Activated CD4-positive, alpha-beta memory T cell treated with anti-CD3 and anti-CD28 coated beads for 36 hours (primary cell): Measurements from ENCODE around the gene SEPTIN2. TPM values are rescaled to one million over a fixed set of nuclear protein-coding genes. Genes with fewer than 3 reads are reported as not detected.
"Not testable (repeated sequence)": the region's sequence is repeated elsewhere in the genome, so short reads cannot be mapped to it uniquely, and the experiment has no call there.

ENCODE experiments used
- CTCF ChIA-PET: fragments of 350-600 bp; sonication (Branson Sonifier 250); formaldehyde crosslinking; loops from one replicate; lab custom pipeline; 2021; ENCODE audit warnings: antibody characterized with exemption, inconsistent platforms; lab: Charles Lee
- POLR2A ChIA-PET: fragments of 350-600 bp; sonication (Branson Sonifier 250); formaldehyde crosslinking; loops from one replicate; lab custom pipeline; 2021; ENCODE audit warnings: antibody characterized with exemption; lab: Charles Lee
- DNase-seq: peaks from one replicate; pipeline ENCODE4 v3.0.0-alpha.2; 2020
- H3K27ac Mint-ChIP-seq: one replicate; pipeline ENCODE4 v1.8.0; 2021; ENCODE audit warnings: mixed read lengths
- H3K27me3 Mint-ChIP-seq: one replicate; pipeline ENCODE4 v1.8.0; 2021; ENCODE audit warnings: mixed read lengths
- H3K36me3 Mint-ChIP-seq: one replicate; pipeline ENCODE4 v1.8.0; 2021; ENCODE audit warnings: mixed read lengths
- H3K4me1 Mint-ChIP-seq: one replicate; pipeline ENCODE4 v1.8.0; 2021; ENCODE audit warnings: low read depth, mixed read lengths
- H3K4me3 Mint-ChIP-seq: one replicate; pipeline ENCODE4 v1.8.0; 2021; ENCODE audit warnings: mild to moderate bottlenecking, mixed read lengths
- H3K9me3 Mint-ChIP-seq: one replicate; pipeline ENCODE4 v1.8.0; 2021; ENCODE audit warnings: mixed read lengths
- intact Hi-C: fragments of 100-400 bp; cut with micrococcal nuclease; formaldehyde crosslinking; loops from one replicate; pipeline ENCODE4 v1.15.1; 2023
- total RNA-seq, 2 experiments: library from RNA; stranded (reverse); gene quantifications; one replicate each; pipeline ENCODE4 v1.2.3, GENCODE V29; 2021

SEPTIN2 gene
- total RNA-seq, 2 experiments from 2014 or later = 255 to 261 TPM

- Mint-ChIP-seq H3K9me3 (no peaks in the 10 kb centered on the region), H3K27ac (no peak overlapping the region), H3K4me1 (peaks cover 29% of the 10 kb centered on the region), H3K4me3 (no peak overlapping the region), H3K36me3 (peaks cover 9% of the 10 kb centered on the region), H3K27me3 (no peaks in the 10 kb centered on the region)
- ChIA-PET CTCF (interaction anchor here (0.9 to 1.1 kb wide), 2 partner anchors 13 to 19 kb away, joined by 3 read pairs; no protein-coding TSS in a partner anchor), POLR2A (no interaction called here)
- no peak for DNase-seq
- intact Hi-C loops = no loop called here
Measured at GRCh38 chr2:241289597-241289996, 26.1 kb upstream of the SEPTIN2 start.

DNA sequence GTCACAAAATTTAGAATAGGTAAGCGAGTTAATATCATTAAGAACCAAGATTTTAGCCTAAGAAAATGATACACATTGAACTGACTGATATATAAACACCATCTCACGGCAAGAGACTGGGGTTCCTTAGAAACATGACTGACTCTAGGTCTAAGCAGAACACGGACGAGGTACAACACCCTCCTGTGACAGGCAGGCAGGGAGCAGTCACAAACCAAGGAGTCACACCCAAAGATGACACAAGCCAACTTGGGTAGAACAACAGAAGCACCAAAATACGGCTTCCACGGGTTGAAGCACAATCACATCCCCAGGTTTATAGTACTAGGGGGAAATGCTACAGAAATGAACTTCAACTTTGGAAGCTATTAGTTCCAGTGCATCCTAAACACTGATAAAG, 24.6 kb upstream of the SEPTIN2 start:
- peaks cover 27% of the 10 kb centered on the region for H3K4me1 Mint-ChIP-seq
- no peaks in the 10 kb centered on the region for H3K9me3 Mint-ChIP-seq
- ChIA-PET POLR2A (interaction anchor here (0.6 kb wide), 1 partner anchor 356 kb away, joined by 3 read pairs; no protein-coding TSS in a partner anchor), CTCF (no interaction called here)
- H3K4me3 Mint-ChIP-seq = no peak overlapping the region
- peaks cover 7% of the 10 kb centered on the region for H3K36me3 Mint-ChIP-seq
- no peak for DNase-seq
- intact Hi-C loops = no loop called here
- no peak overlapping the region for H3K27ac Mint-ChIP-seq
- H3K27me3 Mint-ChIP-seq = no peaks in the 10 kb centered on the region

DNA sequence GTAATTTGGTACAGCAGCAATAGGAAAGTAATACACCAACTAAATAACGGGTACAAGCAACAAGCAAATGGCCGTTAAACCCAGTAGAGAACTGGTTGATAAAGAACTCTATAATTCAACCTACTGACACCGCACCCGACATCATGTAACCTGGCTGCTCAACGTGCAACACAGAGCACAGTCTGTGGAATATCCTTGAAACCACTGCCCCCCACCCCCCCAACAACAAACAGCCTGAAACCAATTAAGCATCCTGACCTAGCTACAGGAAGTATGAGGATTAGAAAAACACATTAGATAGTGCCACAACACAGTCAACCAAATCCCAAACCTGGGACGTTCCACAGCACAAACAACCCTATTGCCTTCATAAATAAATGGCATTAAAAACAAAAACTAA, 23.7 kb upstream of the SEPTIN2 start:
- POLR2A ChIA-PET = no interaction called here
- Mint-ChIP-seq H3K27ac (no peak overlapping the region), H3K27me3 (no peaks in the 10 kb centered on the region), H3K36me3 (peaks cover 5% of the 10 kb centered on the region), H3K9me3 (no peaks in the 10 kb centered on the region), H3K4me1 (peaks cover 30% of the 10 kb centered on the region), H3K4me3 (no peak overlapping the region)
- CTCF ChIA-PET = no interaction called here
- intact Hi-C loops = no loop called here
- DNase-seq = no peak

DNA sequence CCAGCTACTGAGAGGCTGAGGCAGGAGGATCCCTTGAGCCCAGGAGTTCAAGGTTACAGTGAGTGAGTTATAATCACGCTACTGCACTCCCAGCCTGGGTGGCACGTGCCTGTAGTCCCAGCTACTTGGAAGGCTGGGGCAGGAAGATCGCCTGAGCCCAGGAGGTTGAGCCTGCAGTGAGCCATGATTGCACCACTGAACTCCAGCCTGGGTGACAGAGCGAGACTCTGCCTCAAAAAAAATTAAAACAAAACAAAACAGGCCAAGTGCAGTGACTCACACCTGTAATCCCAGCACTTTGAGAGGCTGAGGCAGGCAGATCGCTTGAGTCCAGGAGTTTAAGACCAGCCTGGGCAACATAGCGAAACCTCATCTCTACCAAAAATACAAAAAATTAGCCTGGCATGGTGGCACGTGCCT, 22.3 kb upstream of the SEPTIN2 start:
- peaks cover 33% of the 10 kb centered on the region for H3K4me1 Mint-ChIP-seq
- not testable (repeated sequence) for H3K36me3 Mint-ChIP-seq

GRCh38 chr2:241295326-241296095, 20.2 kb upstream of the SEPTIN2 start:
- Mint-ChIP-seq H3K4me3 (no peak overlapping the region), H3K4me1 (peaks cover 38% of the 10 kb centered on the region), H3K27ac (no peak overlapping the region), H3K9me3 (no peaks in the 10 kb centered on the region), H3K27me3 (no peaks in the 10 kb centered on the region), H3K36me3 (peaks cover 4% of the 10 kb centered on the region)
- ChIA-PET CTCF (no interaction called here), POLR2A (no interaction called here)
- intact Hi-C loops = no loop called here
- DNase-seq = no peak

More for the DNA sequence above, 22.3 kb upstream of the SEPTIN2 start:
- H3K9me3 Mint-ChIP-seq, H3K4me3 Mint-ChIP-seq, DNase-seq, H3K27me3 Mint-ChIP-seq, CTCF ChIA-PET, intact Hi-C loops, POLR2A ChIA-PET, H3K27ac Mint-ChIP-seq: not testable (repeated sequence)

- DNase-seq = no peak
- H3K27ac Mint-ChIP-seq = no peak overlapping the region
- intact Hi-C loops = no loop called here
- no peaks in the 10 kb centered on the region for H3K9me3 Mint-ChIP-seq
- CTCF ChIA-PET = no interaction called here
- H3K27me3 Mint-ChIP-seq = no peaks in the 10 kb centered on the region
- H3K4me1 Mint-ChIP-seq = peaks cover 38% of the 10 kb centered on the region
- POLR2A ChIA-PET = no interaction called here
- no peak overlapping the region for H3K4me3 Mint-ChIP-seq
- peaks cover 4% of the 10 kb centered on the region for H3K36me3 Mint-ChIP-seq
Measured at GRCh38 chr2:241296767-241297166, 19.0 kb upstream of the SEPTIN2 start.

GRCh38 chr2:241298673-241299072, 17.1 kb upstream of the SEPTIN2 start:
- intact Hi-C loops = no loop called here
- CTCF ChIA-PET = interaction anchor here (0.6 to 1.0 kb wide), 2 partner anchors 15 to 147 kb away, joined by 3 read pairs; no protein-coding TSS in a partner anchor
- H3K27me3 Mint-ChIP-seq = no peaks in the 10 kb centered on the region
- peaks cover 4% of the 10 kb centered on the region for H3K36me3 Mint-ChIP-seq
- H3K27ac Mint-ChIP-seq = no peak overlapping the region
- peak; percentile 28 for DNase-seq
- no peak overlapping the region for H3K4me3 Mint-ChIP-seq
- H3K4me1 Mint-ChIP-seq = peaks cover 36% of the 10 kb centered on the region
- POLR2A ChIA-PET = interaction anchor here (1.3 kb wide), 1 partner anchor 17 kb away, joined by 4 read pairs; the partner anchor contains the start of genes HDLBP and SEPTIN2
- no peaks in the 10 kb centered on the region for H3K9me3 Mint-ChIP-seq

- intact Hi-C loops = no loop called here
- Mint-ChIP-seq H3K27ac (no peak overlapping the region), H3K4me1 (peaks cover 37% of the 10 kb centered on the region), H3K9me3 (no peaks in the 10 kb centered on the region), H3K4me3 (no peak overlapping the region), H3K27me3 (no peaks in the 10 kb centered on the region), H3K36me3 (peaks cover 4% of the 10 kb centered on the region)
- ChIA-PET POLR2A (no interaction called here), CTCF (no interaction called here)
- DNase-seq = peak; percentile 42
Measured at GRCh38 chr2:241300000-241300399, 15.7 kb upstream of the SEPTIN2 start.

GRCh38 chr2:241302083-241302482, 13.6 kb upstream of the SEPTIN2 start:
- ChIA-PET CTCF (interaction anchor here (1.5 kb wide), 1 partner anchor 23 kb away, joined by 4 read pairs; no protein-coding TSS in a partner anchor), POLR2A (interaction anchor here (0.7 to 1.7 kb wide), 3 partner anchors 12 to 67 kb away, joined by 3 to 7 read pairs (median 3); partner anchors contain the start of genes HDLBP and SEPTIN2)
- Mint-ChIP-seq H3K36me3 (peaks cover 2% of the 10 kb centered on the region), H3K27ac (no peak overlapping the region), H3K9me3 (no peaks in the 10 kb centered on the region), H3K4me1 (peaks cover 37% of the 10 kb centered on the region), H3K4me3 (no peak overlapping the region), H3K27me3 (no peaks in the 10 kb centered on the region)
- intact Hi-C loops = no loop called here
- DNase-seq = no peak

- CTCF ChIA-PET = interaction anchor here (1.1 to 1.5 kb wide), 2 partner anchors 14 to 24 kb away, joined by 3 to 4 read pairs; no protein-coding TSS in a partner anchor
- Mint-ChIP-seq H3K27ac (no peak overlapping the region), H3K27me3 (no peaks in the 10 kb centered on the region), H3K4me1 (peaks cover 41% of the 10 kb centered on the region), H3K4me3 (no peak overlapping the region), H3K36me3 (no peaks in the 10 kb centered on the region), H3K9me3 (no peaks in the 10 kb centered on the region)
- intact Hi-C loops = no loop called here
- no peak for DNase-seq
- POLR2A ChIA-PET = interaction anchor here (1.7 kb wide), 1 partner anchor 13 kb away, joined by 7 read pairs; the partner anchor contains the start of genes HDLBP and SEPTIN2
Measured at GRCh38 chr2:241302759-241303651, 12.7 kb upstream of the SEPTIN2 start.

GRCh38 chr2:241304039-241304670, 11.6 kb upstream of the SEPTIN2 start:
- H3K4me1 Mint-ChIP-seq = peaks cover 42% of the 10 kb centered on the region
- ChIA-PET CTCF (no interaction called here), POLR2A (no interaction called here)
- intact Hi-C loops = no loop called here
- peaks cover 1% of the 10 kb centered on the region for H3K36me3 Mint-ChIP-seq
- DNase-seq = no peak
- H3K27me3 Mint-ChIP-seq = no peaks in the 10 kb centered on the region
- H3K27ac Mint-ChIP-seq = no peak overlapping the region
- H3K9me3 Mint-ChIP-seq = no peaks in the 10 kb centered on the region
- no peak overlapping the region for H3K4me3 Mint-ChIP-seq
